ENCODE data around the gene DIDO1. TPM values are rescaled to one million over a fixed set of nuclear protein-coding genes. Genes with fewer than 3 reads are reported as not detected.
A peak's percentile ranks its signal among the peaks of the same experiment; 100 is the strongest.

DIDO1 gene
- total and polyA plus RNA-seq, 2 of the 13 experiments (the other 11 are each of a cell fraction or from before 2014, with no cell fraction given), result 75.0 to 75.1 TPM

- TF ChIP-seq BORCS8-MEF2B (CRISPR knock-in tag; IDR thresholded peaks at IDR 0.05), result no peak
- no peak for TF ChIP-seq ZNF784 (CRISPR knock-in tag; IDR thresholded peaks at IDR 0.05; ENCODE audit: borderline replicate concordance)
- no peak for TF ChIP-seq FOXA1 (IDR thresholded peaks at IDR 0.05)
- TF ChIP-seq FOXA1 (CRISPR knock-in tag; IDR thresholded peaks at IDR 0.05), result peak; percentile 85
- TF ChIP-seq ZNF776 (CRISPR knock-in tag; IDR thresholded peaks at IDR 0.05), result no peak
- TF ChIP-seq ZNF431 (CRISPR knock-in tag; IDR thresholded peaks at IDR 0.05; ENCODE audit: borderline replicate concordance, low read depth), result no peak
- no peak for TF ChIP-seq MBNL3 (CRISPR knock-in tag; conservative IDR thresholded peaks at IDR 0.05)
- TF ChIP-seq ZFP91 (CRISPR knock-in tag; IDR thresholded peaks at IDR 0.05; ENCODE audit: borderline replicate concordance), result no peak
- no peak for TF ChIP-seq TMF1 (CRISPR knock-in tag; IDR thresholded peaks at IDR 0.05; ENCODE audit: low read depth)
- TF ChIP-seq ZNF800 (CRISPR knock-in tag; IDR thresholded peaks at IDR 0.05), result no peak
- TF ChIP-seq SIN3A (IDR thresholded peaks at IDR 0.05; ENCODE audit: borderline replicate concordance, low read depth, low read length), result peak; percentile 50; the same call in 1 of the 2 replicates
- TF ChIP-seq SETDB1 (CRISPR knock-in tag; IDR thresholded peaks at IDR 0.05; ENCODE audit: borderline replicate concordance), result no peak
- TF ChIP-seq XBP1 (CRISPR knock-in tag; IDR thresholded peaks at IDR 0.05), result no peak
- TF ChIP-seq FOSL1 (CRISPR knock-in tag; IDR thresholded peaks at IDR 0.05; ENCODE audit: borderline replicate concordance), result no peak; the same call in 1 of the 2 replicates
- TF ChIP-seq ZNF792 (CRISPR knock-in tag; IDR thresholded peaks at IDR 0.05), result peak; percentile 75; the same call in 1 of the 2 replicates
- TF ChIP-seq DBP (CRISPR knock-in tag; IDR thresholded peaks at IDR 0.05; ENCODE audit: not compliant biosample characterization), result peak; percentile 17
- TF ChIP-seq ZNF121 (CRISPR knock-in tag; IDR thresholded peaks at IDR 0.05), result no peak
- no peak for TF ChIP-seq PAWR (CRISPR knock-in tag; IDR thresholded peaks at IDR 0.05; ENCODE audit: borderline replicate concordance)
- TF ChIP-seq PITX1 (CRISPR knock-in tag; IDR thresholded peaks at IDR 0.05), result no peak
- TF ChIP-seq GTF2F1 (IDR thresholded peaks at IDR 0.05; ENCODE audit: low read length), result no peak
- TF ChIP-seq ZNF276 (CRISPR knock-in tag; IDR thresholded peaks at IDR 0.05; ENCODE audit: low read depth), result no peak
- no peak; the same call in 1 of the 2 replicates for TF ChIP-seq TAF1 (CRISPR knock-in tag; IDR thresholded peaks at IDR 0.05)
- no peak for TF ChIP-seq ATF7 (IDR thresholded peaks at IDR 0.05)
- TF ChIP-seq ATF7 (CRISPR knock-in tag; IDR thresholded peaks at IDR 0.05), result no peak
These were observed 2.5 kb downstream of the DIDO1 start (continued) for GRCh38 chr20:62923669-62924441.

Measured in HepG2 (cell line).